ENCODE measurements around the gene GSKIP. TPM values are rescaled to one million over a fixed set of nuclear protein-coding genes. Genes with fewer than 3 reads are reported as not detected.

Gene GSKIP
- total RNA-seq, 1 donor from 2014 or later = 18.3 TPM

DNA sequence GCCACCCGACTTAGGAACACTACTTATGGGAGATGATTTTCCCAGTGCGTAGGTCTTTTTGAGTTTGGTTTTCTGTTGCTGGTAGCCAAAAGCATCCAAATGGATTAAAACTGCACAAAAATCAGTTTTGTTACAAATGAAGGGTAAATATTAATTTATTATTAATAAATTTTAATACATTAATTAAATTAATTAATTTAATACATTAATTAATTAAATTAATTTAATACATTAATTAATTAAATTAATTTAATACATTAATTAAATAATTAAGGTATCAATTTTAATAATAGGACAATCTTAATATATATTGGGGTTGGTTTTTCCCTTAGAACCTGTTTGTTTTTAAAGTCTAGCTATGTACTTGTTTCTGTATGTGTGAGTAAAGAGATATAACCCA, 52.2 kb downstream of the GSKIP start:
- intact Hi-C loops (cut with micrococcal nuclease) = no loop called here

DNA sequence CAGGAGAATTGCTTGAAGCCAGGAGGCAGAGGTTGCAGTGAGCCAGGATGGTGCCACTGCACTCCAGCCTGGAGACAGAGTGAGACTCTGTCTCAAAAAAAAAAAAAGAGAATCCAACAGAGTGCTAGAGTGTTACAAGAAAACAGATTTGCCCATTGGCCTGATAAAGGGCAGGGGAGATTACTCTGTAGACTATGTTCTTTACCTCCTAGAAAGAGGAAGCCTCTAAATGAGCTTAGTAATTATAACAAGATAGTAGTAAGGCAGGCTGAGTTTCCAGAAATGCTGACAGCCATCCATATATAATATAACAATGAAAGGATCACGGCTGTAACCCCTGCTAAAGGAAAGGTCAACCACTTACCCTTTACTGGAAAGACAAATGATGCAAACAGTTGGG, 53.0 kb downstream of the GSKIP start:
- intact Hi-C loops (cut with micrococcal nuclease) = no loop called here

DNA sequence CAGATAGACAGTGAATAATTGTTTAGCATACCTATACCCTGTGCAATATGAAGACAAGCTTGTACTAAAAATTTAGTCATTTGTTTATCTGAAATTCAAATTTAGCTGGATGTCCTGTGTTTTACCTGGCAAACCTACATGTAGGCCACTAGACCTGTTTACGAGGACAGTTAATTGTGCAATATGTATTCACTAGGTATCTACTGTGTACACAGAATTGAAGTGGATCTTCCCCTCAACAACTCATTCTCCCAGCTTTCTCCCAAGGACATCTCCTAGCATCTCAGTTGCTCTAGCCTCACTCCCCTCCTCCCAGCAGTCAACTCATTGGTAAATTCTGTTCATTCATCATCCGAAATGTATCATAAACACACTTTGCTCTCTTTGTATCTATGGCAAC, 53.9 kb downstream of the GSKIP start:
- intact Hi-C loops (cut with micrococcal nuclease) = no loop called here

- intact Hi-C loops (cut with micrococcal nuclease) = no loop called here
These were observed 54.7 kb downstream of the GSKIP start for GRCh38 chr14:96418075-96418474.

DNA sequence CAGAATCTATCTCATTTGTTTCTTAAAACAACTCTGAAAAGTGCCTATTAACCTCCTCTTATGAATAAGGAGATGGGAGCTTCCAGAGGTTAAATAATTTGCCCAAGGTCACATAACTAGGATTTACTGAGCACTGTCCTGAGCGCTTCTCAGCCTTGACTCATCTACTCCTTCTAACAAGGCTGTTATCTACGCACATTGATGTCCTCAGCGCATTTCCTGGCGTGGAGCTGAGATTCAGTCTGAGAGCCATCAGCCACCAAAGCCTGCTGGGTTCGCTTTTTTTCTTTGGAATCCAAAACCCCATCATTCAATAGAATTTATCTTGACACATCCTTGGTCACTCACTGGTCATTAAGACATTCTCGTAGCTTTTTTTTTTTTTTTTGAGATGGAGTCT, 57.9 kb downstream of the GSKIP start:
- intact Hi-C loops (cut with micrococcal nuclease) = loop anchor here (5.0 kb wide), 1 partner anchor 524 kb away; no protein-coding TSS in a partner anchor

- intact Hi-C loops (cut with micrococcal nuclease) = loop anchor here (5.0 kb wide), 1 partner anchor 526 kb away; no protein-coding TSS in a partner anchor
These were observed 59.7 kb downstream of the GSKIP start for GRCh38 chr14:96422992-96423391.

GRCh38 chr14:96423446-96424108, 60.3 kb downstream of the GSKIP start:
- intact Hi-C loops (cut with micrococcal nuclease) = loop anchor here (1.0 to 5.0 kb wide), 7 partner anchors 31 to 862 kb away; partner anchors contain the start of genes AK7, ATG2B, GSKIP and PAPOLA

DNA sequence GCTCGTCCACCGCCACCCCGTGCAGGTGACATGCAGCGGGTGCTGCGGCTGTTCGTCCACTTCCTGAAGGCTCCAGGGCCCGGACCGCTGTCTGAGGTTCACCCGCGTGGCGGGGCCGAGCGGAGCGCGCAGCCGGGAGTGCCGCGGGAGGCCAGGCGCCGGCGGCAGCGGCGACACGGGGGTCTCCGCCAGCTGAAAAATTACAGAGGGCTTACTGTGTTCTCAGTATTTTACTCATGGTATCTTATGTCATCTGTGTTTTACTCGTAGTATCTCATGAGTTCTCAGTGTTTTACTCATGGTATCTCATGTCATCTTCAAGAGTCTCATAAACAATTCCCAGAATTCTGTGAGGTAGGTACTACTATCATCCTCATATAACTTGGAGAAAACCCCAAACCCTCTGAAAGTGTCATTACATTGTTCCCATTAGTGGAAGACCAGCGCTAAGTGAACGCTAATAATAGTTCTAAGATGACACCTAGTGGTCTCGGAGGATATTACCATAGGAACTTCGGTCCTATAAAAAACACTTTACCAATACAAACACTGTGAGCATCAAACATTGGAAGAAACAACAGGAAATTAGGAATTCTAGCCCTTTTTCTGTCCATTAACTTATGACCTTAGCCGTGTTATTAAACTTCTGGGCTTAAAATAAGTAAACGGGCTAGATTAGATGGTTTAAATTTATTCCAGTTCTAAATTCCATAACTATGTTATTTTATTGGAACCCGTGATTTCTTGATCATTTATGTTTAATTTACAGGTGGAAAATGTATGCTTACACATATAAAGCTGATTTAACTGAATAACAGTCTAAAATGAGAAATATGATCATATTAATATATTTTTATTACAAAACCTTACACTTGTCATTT, 61.0 kb downstream of the GSKIP start:
- intact Hi-C loops (cut with micrococcal nuclease) = loop anchor here (1.0 to 5.0 kb wide), 7 partner anchors 32 to 863 kb away; partner anchors contain the start of genes AK7, ATG2B, GSKIP and PAPOLA

DNA sequence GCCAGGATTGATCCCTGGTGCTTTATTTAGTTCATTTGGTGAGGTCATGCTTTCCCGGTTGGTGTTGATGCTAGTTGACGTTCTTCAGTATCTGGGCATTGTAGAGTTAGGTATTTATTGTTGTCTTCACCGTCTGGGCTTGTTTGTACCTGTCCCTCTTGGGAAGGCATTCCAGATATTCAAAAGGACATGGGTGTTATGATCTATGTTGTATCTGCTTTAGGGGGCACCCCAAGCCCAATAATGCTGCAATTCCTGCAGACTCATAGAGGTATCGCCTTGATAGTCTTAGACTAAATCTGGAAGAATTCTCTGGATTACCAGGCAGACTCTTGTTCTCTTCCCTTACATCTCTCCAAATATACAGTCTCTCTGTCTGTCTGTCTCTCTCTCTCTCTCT, 70.7 kb downstream of the GSKIP start:
- intact Hi-C loops (cut with micrococcal nuclease) = no loop called here

Other genes with a start within 250 kb of the GSKIP start
- gene BDKRB2, start 158.7 kb upstream of the GSKIP start, total RNA-seq = not detected in 2 replicates
- not detected in 2 replicates for gene BDKRB1, start 107.3 kb upstream of the GSKIP start, total RNA-seq
- gene ATG2B, start 185 bp upstream of the GSKIP start, total RNA-seq = 21.3 and 24.9 TPM in 2 replicates
- gene AK7, start 28.6 kb downstream of the GSKIP start, total RNA-seq = not detected in 2 replicates
- gene PAPOLA, start 138.9 kb downstream of the GSKIP start, total RNA-seq = 175 and 194 TPM in 2 replicates

Data from T-helper 1 cell treated with Interleukin-12 subunit alpha and Interleukin-12 subunit beta and Interleukin-4 antibody, amounts not matched to agents 30 ng/mL and 1 ng/mL, for 36 hours (primary cell).